GM23248 (cell line): ENCODE measurements around the gene ADAMTS6.
"Not testable (repeated sequence)": the region's sequence is repeated elsewhere in the genome, so short reads cannot be mapped to it uniquely, and the experiment has no call there.

ENCODE experiments used
- EZH2 ChIP-seq: fragments of 200-600 bp; sonication (generic); IDR thresholded peaks from 2 replicates; pipeline ENCODE4 v1.6.1; 2018; ENCODE audit warnings: antibody characterized with exemption, mild to moderate bottlenecking; ENCODE audit not compliant: insufficient read depth, poor library complexity, severe bottlenecking
- EZH2phosphoT487 ChIP-seq: fragments of 200-600 bp; sonication (generic); IDR thresholded peaks from 2 replicates; pipeline ENCODE4 v1.6.1; 2018; ENCODE audit warnings: antibody characterized with exemption, moderate library complexity, mild to moderate bottlenecking, low read depth; ENCODE audit not compliant: insufficient read depth

GRCh38 chr5:65370505-65370904, 111.2 kb downstream of the ADAMTS6 start:
- TF ChIP-seq EZH2, EZH2phosphoT487: not testable (repeated sequence)
